C4-2B (cell line): ENCODE data around the gene ARHGAP36.

Experiments
- H3K27ac ChIP-seq: fragments of 450-650 bp; 2 replicates; pipeline ENCODE4 v1.5.1; 2017
- CTCF ChIP-seq: fragments of 450-650 bp; conservative IDR thresholded peaks from 2 replicates; pipeline ENCODE4 v1.5.1; 2017; ENCODE audit warnings: mild to moderate bottlenecking
- ZFX ChIP-seq: fragments of 450-650 bp; IDR thresholded peaks from 2 replicates; pipeline ENCODE4 v1.6.1; 2017

ARHGAP36 gene

DNA sequence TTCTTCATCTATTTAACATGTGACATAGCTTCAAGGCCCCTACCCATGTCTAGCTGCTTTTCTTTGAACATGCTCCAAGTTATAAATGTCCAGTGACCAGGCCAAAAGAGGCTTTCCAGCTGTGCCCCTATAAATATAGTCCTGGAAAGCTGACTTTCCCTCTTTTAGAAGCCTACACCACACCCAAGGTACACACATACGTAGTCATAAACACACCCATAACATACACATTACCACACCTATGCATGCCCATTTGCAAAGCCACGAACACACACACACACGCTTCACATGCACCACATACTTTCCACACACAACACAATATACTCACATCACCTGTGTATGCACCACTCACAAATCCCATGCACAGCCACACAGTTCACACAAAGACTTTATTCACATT, 2.0 kb downstream of the ARHGAP36 start:
- H3K27ac ChIP-seq = no peak overlapping the region
- TF ChIP-seq CTCF (no peak), ZFX (no peak)

DNA sequence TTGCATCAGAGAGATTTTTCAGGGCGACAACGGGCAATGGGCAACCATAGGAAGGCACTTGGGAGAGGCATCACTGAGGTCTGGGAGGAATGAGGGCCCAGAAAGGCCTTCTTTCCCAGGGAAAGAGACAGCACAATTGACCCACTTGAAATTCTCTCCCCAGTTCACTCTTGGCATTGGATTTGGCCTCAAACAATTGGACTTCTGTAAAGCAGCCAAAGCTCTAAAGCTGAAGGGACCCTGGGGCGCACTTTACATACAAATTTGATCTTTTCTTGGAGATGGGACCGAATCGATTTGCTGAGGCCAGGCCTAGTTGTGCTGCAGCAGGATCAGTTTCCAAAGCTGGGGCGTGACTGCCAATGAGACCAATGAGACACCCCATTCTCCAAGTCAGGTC, 3.2 kb downstream of the ARHGAP36 start:
- no peak overlapping the region for H3K27ac ChIP-seq
- TF ChIP-seq ZFX = no peak
- no peak for TF ChIP-seq CTCF

GRCh38 chrX:131063613-131064012, 5.5 kb downstream of the ARHGAP36 start:
- no peak for TF ChIP-seq ZFX
- peak; percentile 29 for TF ChIP-seq CTCF
- H3K27ac ChIP-seq = no peak overlapping the region

- H3K27ac ChIP-seq = no peak overlapping the region
These were observed 8.1 kb downstream of the ARHGAP36 start for GRCh38 chrX:131066237-131066636.

DNA sequence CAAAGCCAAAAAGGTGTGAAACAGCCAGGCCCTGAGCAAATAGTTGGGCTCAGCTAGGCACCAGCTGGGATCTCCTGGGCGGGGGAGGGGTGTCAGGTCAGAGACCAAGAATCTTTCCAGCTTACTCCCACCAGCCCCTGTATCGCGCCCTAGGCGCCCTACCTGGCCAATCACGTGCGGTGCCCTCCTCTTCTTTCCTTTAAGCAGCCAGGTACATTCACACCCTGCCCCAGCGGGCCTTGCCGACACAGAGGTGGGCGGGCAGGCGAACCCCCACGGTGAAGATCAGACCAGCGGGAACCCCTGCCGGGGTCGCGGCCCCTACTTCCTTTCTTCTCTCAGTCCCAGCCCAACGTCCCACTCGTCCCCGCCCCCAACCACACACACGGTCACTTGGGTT, 9.1 kb downstream of the ARHGAP36 start:
- TF ChIP-seq ZFX (no peak), CTCF (no peak)
- H3K27ac ChIP-seq = no peak overlapping the region

More at GRCh38 chrX:131066237-131066636, 8.1 kb downstream of the ARHGAP36 start:
- TF ChIP-seq CTCF = no peak
- no peak for TF ChIP-seq ZFX

DNA sequence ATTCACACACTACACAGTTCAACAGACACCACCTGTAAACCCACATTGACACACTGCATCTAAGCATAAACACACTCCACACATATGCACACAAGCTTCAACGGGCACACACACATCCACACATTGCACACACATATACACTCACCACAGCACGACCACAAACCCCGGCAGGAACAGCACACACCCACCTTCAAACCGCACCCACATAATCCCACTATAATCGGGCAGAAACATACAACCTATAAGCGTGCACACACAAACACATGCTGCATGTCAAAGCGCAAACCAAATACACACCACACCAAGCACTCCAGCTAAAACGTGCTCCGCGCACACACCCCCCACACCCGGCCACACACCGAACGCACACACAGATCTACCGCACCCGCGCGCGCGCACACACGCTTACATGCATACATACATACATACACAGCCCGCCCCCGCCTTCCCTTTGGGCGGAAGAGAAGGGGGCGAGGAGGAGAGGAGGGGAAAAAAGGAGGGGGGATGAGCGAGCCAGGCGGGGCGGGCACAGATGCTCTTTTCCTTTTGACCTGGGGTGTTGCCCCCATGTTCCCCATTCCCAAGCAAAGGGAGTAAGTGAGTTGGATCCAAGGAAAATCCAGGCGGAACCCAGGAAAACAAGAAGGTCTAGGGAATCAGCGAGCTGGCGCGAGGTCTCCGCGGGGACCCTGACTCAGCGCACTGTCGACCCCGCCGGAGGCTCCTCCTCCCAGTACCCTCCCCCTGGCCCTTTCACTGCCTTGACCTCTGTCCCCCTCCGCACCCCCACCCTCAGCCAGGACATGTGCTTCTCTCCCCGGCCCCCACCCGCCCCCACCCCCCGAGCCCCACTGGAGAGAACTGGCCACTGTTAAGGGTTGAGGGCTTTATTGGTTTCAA, 9.9 kb downstream of the ARHGAP36 start:
- TF ChIP-seq CTCF (no peak), ZFX (no peak)
- H3K27ac ChIP-seq = no peak overlapping the region

DNA sequence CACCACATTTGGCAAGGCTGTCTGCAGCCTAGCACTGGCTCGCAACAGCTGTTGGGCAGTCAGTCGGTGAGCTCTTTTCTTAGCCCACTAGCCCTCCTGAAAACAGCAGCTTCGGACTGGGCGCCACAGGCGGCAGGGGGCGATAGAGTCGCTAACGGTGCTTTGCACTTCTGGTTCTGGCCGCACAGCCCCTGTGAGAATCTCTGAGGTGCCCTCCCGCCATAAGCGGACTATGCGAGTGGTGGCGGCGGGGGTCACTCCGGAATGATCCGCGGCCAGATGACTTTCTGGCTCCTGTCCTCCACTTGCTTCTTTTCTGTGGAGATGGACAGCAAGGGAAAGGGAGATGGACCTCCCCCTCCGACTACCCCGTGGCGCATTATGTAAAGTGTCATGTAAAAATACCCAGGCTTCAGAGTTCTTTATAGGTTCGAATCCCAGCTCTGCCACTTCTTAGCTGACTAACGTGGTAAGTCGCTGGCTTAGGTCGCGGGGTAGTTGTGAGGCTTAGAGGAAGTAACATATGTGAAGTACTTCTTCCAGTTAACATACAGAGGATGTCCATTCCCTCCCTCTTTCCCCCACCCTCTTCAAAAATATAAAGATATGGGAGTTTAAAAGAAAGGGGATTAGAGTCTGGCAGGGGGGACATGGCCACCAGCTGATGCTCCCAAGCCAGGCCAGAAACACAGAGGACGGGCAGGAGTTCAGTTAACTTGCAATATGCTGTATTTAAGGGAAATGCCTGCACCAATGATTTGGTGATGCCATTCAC, 11.0 kb downstream of the ARHGAP36 start:
- no peak overlapping the region for H3K27ac ChIP-seq
- peak; percentile 62 for TF ChIP-seq CTCF
- TF ChIP-seq ZFX = no peak
